ENCODE measurements around the gene SMIM7.
"Not testable (repeated sequence)": the region's sequence is repeated elsewhere in the genome, so short reads cannot be mapped to it uniquely, and the experiment has no call there.

SMIM7 gene

DNA sequence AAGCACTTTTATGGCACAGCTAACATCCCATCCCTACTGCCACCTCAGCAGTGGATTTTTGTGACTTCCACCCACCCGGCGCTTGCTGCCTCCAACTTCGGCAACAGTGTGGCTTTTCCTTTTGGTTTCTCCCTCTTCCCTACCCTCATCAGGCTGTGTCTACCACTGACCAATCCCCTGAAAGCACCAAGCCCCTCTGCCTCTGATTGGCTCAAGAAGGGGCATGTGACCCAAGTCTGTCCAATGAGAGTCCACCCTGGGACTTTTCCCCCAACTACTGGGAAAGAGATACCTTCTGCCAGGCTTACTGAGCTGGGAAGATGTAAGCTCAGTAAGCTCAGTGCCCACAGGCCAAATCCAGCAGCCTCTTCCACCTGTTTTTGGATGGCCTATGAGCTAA, 5.8 kb downstream of the SMIM7 start:
- no peak for DNase-seq

DNA sequence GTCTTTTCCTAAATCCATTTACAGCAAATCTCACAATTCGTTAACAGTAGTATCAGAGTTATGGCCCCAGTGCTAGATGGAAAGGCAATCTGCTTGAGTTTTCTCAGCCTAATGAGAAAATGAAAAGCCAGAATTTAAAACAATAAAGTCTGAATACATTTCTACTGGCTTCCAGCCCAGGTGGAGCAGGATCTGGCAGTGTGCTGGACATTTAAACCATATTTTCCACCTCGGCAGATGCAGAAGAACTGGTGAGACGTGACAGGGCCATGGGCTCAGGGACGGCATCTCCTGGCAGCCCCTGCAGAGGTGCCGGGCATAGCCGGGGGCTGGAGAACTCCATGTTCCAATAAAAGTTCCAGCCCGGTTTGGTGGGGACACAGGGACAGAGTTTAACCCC, 7.1 kb downstream of the SMIM7 start:
- DNase-seq = no peak

DNA sequence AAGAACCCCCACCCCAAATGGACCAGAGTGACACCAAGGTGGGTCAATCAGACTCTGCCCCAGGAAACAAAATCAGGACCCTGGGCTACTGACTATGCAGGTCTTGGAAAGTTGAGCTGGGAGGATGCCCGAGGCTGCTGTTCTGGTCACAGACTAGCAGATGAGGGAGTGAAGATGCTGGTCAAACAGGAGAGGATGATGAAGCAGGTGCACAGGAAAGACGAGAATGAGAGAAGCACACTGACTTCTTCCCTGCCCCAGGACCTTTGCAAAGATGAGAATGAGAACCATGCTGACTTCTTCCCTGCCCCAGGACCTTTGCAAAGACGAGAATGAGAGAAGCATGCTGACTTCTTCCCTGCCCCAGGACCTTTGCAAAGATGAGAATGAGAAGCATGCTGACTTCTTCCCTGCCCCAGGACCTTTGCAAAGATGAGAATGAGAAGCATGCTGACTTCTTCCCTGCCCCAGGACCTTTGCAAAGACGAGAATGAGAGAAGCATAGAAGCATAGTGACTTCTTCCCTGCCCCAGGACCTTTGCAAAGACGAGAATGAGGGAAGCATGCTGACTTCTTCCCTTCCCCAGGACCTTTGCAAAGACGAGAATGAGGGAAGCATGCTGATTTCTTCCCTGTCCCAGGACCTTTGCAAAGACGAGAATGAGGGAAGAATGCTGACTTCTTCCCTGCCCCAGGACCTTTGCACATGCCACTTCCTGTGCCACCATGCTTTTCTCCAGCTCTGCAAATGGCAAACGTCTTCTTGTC, 8.3 kb downstream of the SMIM7 start:
- DNase-seq = not testable (repeated sequence)

DNA sequence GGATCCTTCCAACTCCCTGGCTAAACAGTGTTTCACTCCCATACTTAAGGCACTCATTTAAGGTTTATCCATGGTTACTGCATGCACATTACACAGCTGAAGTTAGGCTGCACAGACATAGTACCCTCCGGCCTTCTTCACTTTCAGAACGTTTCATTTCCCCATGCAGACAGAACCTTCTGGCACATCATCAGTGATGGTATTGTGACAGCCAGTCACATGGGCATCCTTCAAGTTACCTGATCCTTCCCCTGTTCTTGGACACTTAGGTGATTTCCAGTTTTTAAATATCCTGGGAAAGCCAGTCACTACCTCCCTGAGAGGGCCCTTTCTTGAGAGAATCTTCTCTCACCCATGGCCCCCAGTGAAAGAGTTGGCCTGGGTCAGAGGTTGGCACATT, 9.1 kb downstream of the SMIM7 start:
- no peak for DNase-seq

DNA sequence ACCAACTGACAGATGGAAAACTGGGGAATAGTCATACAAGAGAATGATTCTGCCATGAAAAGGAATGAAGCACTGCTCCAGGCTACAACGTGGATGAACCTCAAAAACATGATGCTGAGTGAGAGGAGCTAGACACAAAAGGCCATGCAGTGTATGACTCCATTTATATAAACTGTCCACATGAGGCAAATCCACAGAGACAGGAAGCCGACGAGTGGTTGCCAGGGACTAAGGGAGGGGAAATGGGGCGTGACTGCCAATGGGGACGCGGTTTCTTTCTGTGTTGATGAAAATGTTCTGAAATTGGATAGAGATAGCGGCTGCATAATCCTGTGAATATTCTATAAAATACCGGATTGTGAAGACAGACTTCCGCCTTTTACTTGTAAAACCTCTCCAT, 10.2 kb downstream of the SMIM7 start:
- no peak for DNase-seq

DNA sequence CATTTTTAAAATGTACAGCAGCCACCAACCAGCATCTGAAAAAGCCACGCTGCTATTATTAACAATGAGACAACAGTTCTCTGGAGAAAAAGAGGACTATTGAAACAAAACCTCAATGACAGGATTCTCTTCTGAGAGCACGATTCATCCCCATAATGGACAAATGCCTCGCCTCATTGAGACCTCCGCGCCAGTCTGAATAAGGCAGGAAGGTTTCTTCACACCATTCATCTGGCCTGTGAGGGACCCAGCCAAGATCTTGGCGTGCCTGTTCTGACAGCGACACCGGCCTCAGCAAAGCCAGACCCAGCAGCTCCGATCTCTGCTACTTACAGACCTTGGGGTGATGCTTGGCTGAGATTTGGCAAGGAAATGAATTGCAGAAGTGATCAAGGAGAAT, 14.8 kb downstream of the SMIM7 start:
- no peak for DNase-seq

DNA sequence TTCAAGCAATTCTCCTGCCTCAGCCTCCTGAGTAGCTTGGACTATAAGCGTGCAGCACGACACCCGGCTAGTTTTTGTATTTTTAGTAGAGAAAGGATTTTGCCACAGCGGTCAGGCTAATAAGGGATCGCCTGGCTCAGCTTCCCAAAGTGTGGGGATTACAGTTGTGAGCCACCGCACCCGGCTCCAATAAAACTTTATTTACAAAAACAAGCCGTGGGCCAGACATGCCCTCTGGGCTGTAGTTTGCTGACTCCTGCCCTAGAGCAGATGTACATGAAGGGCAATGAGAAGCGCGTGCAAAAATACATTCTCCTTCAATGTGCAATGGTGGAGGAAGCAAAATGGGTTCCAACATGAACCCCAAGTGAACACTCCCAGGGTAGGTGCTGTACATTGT, 18.2 kb downstream of the SMIM7 start:
- no peak for DNase-seq

DNA sequence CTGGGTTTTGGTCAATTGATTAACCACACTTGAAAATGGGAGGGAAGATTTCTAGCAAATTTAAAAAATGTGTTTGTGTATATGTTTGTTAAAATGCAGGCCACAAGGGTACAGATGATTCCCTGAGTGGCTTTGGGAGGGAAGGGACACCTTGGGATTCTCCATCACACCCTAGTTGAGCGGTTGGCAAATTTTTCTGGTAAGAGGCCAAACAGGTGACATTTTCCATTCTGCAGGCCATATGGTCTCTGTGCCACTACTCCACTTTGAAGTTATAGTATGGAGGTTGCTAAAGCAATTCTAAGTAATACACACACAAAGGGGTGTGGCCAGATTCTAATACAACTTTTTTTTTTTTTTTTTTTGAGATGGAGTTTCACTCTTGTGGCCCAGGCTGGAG, 19.0 kb downstream of the SMIM7 start:
- no peak for DNase-seq

DNA sequence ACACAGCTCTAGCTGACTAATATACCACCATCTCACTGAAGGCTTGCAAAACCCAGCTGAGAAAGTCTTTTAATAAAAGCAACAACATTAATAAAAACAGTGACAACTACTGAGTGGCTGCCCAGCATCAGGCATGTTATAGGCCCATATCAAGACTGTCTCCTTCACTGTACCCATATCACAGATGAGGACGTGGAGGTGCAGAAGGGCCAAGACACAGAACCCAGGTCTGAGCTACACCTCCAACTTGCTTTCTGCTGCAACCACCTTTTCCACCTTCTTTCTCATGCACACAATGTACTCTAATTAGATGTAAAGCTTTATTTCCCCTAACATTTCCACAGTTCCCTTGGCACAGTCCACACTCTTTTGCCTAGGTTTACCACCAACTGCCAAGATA, 21.3 kb downstream of the SMIM7 start:
- no peak for DNase-seq

DNA sequence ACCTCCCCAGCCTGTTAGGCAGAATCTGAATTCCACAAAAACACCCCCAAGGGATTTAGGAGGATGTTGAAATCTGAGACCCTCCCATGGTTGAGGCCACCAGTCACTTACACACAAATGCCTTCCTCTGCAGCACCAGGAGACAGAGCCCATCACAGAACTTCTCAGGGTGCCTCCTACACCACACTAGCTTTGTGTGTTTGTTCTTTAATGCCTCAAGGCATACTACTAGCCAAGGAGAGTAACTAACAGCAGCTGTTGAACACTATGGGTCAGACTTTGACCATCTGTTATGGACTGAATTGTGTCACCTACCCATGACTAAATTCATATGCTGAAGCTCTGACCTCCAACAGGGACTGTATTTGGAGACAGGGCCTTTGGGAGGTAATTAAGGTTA, 22.4 kb downstream of the SMIM7 start:
- no peak for DNase-seq

DNA sequence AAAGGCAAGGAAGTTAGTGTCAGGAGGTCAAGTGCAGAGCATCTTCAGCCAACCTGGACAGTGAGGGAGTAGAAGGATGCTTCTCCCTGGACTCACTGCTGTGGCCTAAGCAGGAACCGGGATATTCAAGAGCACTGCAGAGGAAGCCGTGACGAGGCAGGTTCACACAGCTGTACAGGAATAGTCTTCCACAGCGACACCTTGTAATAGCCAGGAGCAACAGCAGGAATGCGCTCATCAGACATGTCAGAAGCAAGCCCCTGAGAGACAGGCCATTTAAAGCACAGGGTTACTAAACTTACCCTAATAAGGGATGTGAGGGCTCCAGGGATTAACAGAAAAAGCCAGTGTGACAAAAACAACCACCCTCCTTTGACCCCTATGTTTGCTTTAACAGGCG, 28.5 kb downstream of the SMIM7 start:
- DNase-seq = no peak

DNA sequence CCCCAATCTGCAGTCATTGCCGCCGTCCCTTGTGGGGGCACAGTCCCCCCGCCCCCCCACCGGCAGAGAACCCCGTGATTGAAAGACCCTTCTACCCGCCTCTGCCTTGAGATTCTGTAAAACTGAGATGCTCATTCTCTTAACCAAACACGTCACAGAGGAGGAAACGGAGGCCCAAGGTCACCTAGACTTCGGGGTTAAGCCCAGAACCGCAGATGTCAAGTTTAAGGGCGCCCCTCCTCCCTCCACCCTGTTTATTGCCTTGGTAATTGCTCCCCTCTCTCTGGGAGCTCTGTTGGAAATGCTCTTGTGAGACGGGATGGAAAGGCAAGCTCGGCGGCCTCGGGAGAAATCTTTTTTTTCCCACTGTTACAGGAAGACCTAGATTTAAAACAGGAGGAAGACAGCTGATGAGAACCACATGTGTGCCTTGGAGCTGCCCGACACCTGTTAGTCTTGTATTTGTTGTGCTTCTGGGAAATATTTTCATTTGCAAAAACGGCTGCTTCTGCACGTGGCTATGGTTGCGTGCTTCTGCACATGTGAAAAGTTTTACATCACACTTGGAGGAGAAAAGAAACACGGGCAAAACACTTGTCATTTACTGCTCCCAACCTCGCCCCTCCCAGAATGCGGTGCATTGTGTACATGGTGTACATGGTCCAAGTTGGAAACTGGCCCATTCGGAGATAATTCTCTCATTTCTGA, 30.8 kb downstream of the SMIM7 start:
- no peak for DNase-seq

DNA sequence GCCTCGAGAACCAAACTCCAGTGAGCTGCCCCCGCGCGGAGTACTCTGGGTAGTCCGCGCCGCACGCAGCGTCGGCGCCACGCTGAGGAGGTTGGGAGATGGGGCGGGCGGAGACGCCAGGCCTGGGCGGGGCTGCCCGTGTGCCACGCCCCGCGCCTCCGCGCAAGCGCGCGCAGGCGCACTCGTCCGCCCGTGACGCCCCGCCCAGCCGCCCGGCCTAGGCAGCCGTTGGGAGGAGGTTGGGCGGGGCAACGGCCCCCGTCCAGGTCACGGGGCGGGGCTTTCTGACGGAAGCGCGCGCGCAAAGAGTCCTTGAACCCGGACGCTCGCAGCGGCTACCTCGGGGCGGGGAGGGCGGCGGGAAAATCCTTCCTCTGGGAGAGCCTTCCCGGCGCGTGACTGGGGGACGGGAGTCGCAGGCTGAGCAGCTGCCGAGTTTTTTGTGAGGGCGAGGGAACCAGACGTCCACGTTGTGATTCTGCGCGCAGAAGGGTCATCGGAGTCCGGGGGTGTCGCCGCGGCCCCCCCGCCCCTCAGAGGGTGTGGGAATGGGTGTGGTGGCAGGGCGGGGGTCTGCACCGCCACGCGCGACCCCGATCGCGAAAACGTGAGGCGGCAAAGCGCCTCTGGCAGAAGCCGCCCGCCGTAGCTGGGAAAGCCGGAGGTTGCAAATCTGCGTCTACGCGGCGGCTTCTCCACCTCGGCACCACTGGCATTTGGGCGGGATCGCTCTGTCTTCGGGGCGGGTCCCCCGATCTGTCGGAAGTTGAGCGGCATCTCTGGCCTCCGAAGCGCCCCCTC, 31.6 kb downstream of the SMIM7 start, which contains the start of gene MED26:
Gene MED26, minus strand, starts transcription at position 22 of the 801 bp plus-strand sequence. CDS start 261 bp downstream, outside the sequence.
- peak; percentile 99 for DNase-seq

DNA sequence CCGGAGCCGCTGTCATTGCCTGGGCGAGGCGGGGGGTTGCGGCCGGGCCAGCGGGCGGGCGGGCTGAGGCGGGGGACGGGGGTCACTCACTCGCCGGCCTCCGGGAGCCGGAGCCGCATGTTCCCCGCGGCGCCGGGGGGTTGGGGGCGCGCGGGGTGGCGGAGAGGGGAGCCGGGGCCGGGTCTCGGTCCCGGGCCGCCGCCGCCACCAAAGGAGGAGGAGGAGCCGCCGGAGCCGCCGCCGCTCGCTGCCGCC, 32.1 kb downstream of the SMIM7 start:
- no peak for DNase-seq

DNA sequence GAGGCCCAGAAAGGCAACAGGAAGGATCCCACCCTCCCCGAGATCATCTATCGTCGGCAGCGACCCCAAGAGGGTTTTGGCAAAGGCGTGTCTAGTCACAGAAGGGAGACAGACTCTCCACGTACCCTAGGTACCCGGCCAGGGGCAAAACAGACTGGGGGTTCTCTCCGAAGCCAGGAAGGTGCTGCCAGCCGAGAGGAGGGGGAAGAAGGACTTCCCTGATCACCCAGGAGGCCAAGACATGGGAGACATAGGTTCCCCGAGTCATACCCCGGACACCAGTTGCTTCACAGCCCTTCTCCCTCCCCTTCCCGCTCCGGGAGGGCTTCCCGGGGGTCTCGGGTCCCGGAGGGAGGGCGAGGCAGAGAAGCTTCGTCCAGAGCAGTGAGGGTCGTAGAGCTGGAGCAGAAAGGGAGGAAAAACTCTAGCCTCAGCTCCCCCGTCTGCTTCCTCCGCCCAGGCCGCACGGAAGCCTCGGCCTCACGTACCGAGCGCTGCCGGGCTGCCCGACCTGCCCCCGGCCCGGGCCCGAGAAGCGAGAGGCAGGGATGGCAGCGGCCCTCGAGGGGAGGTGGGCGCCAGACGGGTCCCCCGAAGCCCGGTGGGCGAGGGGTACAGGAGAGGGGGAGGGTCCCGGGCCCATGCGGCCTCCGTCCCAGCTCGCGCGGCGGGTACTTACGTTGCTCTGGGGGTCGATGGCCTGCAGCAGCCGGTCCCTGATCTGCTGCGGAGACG, 32.6 kb downstream of the SMIM7 start:
- DNase-seq = no peak

DNA sequence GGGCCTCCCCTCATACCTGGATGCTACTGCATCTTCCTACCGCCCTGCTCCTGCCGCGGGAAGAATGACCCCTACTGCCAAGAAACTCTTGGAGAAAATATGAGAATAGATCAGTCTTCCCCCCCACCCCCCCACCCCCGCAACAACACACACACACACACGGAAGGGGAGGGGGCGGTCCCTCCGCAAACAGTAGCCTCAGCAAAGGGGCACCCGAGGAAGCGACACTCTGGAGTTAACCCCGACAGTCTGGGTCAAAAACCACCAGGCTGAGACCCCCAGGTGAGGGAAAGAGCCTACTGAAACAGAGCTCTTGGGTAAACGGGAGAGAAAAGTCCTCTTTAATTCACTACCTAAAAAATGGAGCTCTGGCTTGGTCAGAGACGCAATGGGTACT, 33.1 kb downstream of the SMIM7 start:
- DNase-seq = no peak

DNA sequence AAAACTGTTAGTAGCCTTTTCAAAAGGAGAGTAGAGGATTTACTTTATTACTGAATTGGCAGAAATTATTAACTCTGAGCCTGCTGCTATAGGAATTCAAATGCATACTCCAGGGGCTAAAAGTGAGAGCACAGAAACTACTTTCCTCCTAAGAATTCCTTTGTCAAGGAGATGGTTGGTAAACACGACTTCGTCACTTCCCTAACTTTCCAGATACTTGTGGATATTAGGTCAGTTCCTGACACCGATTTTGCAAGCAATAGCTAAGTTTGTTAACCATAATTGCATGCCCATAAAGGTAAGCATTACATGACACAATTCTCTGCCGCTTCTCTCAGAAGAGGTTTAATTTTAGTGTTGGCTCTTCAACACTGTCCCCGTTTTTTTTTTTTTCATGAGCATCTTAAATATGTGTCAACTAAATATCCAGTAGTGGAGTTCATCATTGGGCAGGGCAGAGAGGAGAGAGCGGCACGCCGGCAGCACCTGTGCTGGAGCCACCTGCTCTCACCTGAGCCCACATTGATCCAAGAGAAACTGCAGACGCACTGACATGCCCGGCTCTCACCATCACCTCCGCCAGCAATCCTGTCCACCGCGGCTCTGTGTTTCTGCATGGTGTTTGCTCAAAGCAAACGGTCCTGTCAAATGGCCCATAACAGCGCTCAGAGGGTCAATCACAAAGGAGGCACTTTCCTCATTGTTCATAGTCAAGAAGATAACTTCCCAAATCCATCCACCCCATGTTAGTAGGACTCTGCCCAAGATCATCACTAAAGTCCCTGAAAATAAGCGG, 34.6 kb downstream of the SMIM7 start:
- DNase-seq = no peak

DNA sequence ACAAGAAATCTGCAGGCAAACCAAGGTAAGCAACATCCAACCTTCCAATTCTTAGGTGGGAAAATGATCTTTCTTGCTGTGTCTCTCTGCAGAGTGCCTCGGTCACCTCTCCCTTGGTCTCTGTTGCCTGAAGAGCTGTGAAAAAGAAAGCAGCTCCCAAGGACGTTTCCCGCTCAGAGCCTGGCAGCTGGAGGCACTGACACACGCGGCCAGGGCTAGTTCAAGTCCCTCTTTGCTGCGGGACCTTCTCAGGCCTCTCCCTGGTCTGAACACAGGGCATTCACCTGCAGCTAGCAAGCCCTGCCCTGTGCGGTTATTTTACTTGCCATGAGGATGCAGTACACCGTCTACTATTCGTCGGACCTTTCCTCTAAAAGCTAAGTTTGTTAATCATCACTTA, 35.7 kb downstream of the SMIM7 start:
- DNase-seq = no peak

DNA sequence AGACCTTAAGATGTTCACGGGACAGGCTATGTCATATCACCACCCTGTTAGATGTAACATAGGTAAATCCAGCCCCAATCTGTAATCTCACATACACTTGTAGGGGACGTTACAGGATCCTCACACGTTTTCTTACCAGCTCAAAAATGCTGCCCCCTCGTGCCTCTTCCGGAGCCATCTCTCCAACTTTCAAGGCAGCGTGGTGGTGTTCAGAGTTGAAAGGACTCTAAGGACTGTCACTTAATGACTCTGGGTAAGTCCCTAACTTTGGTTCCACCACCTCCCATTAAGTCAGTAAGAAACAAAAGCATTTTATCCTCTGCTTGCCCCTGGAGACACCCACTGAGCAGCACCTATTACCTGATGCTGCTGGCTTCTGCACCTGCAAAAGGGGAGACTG, 36.4 kb downstream of the SMIM7 start:
- no peak for DNase-seq

DNA sequence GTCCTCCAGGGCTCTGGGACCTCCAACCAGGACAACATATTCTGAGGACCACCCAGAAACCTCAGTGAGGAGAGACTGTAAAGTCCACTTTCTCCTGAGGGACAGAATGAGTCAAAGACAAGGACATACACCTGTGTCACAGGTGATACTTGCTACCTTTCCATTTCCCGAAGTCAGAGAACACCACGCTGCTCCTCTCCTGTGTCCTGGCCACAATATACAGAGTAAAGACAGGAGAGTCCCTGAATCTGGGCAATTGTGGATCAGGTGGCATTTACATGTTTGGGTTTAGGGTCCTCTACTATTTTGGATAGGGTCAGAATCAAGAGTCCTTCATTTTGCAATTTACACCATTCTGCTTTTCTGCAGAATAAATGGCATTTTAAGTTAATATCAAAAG, 36.9 kb downstream of the SMIM7 start:
- DNase-seq = no peak

DNA sequence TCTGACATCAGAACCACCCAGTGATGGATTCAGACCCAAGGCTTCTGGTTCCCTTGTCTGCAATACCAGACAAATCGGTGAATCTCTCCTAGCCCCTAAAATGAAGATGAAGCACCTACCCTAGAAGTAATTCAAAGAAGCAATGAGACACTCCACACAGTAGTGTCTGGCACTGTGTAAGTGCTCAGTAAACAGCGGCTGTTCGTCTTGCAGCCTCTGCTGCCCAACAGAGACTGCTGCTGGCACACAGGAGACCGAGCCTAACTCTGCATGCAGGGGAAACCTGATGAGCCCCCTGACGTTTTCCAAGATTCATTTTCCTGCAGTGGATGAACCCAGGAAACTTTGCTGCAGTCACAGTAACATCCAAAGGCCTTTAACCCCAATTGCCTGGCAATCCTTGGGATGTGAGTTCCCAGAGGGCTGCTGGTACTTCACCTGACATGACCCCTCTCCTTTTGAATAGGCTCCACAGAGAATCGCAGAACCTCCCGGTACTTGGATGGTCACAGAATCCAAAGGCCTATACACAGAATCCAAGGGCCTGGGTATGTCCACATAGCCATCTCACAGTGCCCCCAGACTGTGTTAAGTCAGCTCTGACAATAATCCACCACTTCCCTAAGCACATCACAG, 38.7 kb downstream of the SMIM7 start:
- no peak for DNase-seq

DNA sequence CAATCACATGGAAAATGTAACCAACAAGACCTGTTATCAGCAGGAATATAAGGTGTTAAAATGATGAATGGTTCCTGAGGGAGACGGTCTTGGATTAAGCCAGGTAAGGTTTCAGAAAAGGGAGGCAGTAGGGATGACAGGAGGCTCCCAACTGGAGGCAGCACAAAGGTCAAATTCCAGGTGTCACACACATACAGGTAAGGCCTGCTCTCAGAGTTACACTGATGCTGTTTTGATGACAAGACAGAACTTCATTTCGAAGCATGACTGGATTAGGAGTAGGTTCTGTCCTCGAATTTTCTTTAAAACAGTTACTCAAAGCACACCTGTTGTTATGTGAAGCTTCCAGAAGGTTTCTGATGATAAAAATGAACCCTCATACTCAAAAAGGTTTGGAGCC, 39.4 kb downstream of the SMIM7 start:
- no peak for DNase-seq
